MM.1S (cell line): ENCODE measurements around the gene RBBP5.

ENCODE experiments used
- CTCF ChIP-seq: fragments of 300-600 bp; sonication (generic); IDR thresholded peaks from 2 replicates; pipeline ENCODE4 v1.5.1; 2016; ENCODE audit warnings: antibody characterized with exemption, low read length, mixed read lengths
- EZH2 ChIP-seq: fragments of 300-600 bp; sonication (generic); optimal IDR thresholded peaks from 2 replicates; pipeline ENCODE3; 2017; ENCODE audit warnings: low read depth, mild to moderate bottlenecking, antibody characterized with exemption, low read length, mixed read lengths
- EZH2phosphoT487 ChIP-seq: fragments of 300-600 bp; sonication (generic); IDR thresholded peaks from 2 replicates; pipeline ENCODE4 v1.6.1; 2018; ENCODE audit warnings: antibody characterized with exemption, low read length

- no peak for TF ChIP-seq CTCF
- no peak for TF ChIP-seq EZH2
- no peak for TF ChIP-seq EZH2phosphoT487
These were observed 2.9 kb upstream of the RBBP5 start for GRCh38 chr1:205124726-205125125.
